Calu3 (cell line): Measurements from ENCODE around the gene SHANK3. TPM values are rescaled to one million over a fixed set of nuclear protein-coding genes. Genes with fewer than 3 reads are reported as not detected.

Source experiments
- Bru-seq: library from RNA; stranded (reverse); fragments of 400-500 nt; gene quantifications from one replicate; lab custom pipeline; 2021; lab: Mats Ljungman, UMichigan
- BruChase-seq, 2 experiments: library from RNA; stranded (reverse); fragments of 400-500 nt; gene quantifications; one replicate each; lab custom pipeline; 2021; lab: Mats Ljungman, UMichigan
- BruUV-seq: library from RNA; stranded (reverse); fragments of 400-500 nt; replicated peaks from 2 replicates; lab custom pipeline; 2021; lab: Mats Ljungman, UMichigan
- CTCF ChIA-PET: fragments of 300-600 bp; sonication (Branson Sonifier 250); formaldehyde crosslinking; loops from one replicate; lab custom pipeline; 2022; ENCODE audit warnings: antibody characterized with exemption; lab: Charles Lee
- DNase-seq: peaks from one replicate; pipeline ENCODE4 v3.0.0; 2022
- H3K27ac Mint-ChIP-seq: one replicate; pipeline ENCODE4 v1.8.0; 2022; ENCODE audit warnings: mixed read lengths; ENCODE audit not compliant: unreplicated experiment
- H3K27me3 Mint-ChIP-seq: one replicate; pipeline ENCODE4 v1.8.0; 2022; ENCODE audit warnings: mixed read lengths; ENCODE audit not compliant: unreplicated experiment
- H3K36me3 Mint-ChIP-seq: one replicate; pipeline ENCODE4 v1.8.0; 2022; ENCODE audit warnings: mild to moderate bottlenecking, moderate library complexity, mixed read lengths; ENCODE audit not compliant: insufficient read depth, unreplicated experiment
- H3K4me1 Mint-ChIP-seq: one replicate; pipeline ENCODE4 v1.8.0; 2022; ENCODE audit warnings: mild to moderate bottlenecking, low read depth, mixed read lengths; ENCODE audit not compliant: unreplicated experiment
- H3K4me3 Mint-ChIP-seq: one replicate; pipeline ENCODE4 v1.8.0; 2022; ENCODE audit warnings: mild to moderate bottlenecking, low read depth, moderate library complexity, mixed read lengths; ENCODE audit not compliant: unreplicated experiment
- H3K9me3 Mint-ChIP-seq: one replicate; pipeline ENCODE4 v1.8.0; 2022; ENCODE audit warnings: low read depth, mixed read lengths; ENCODE audit not compliant: unreplicated experiment
- CTCF ChIP-seq: fragments of 200-600 bp; IDR thresholded peaks from one replicate; pipeline ENCODE4 v1.8.0; 2022; ENCODE audit warnings: antibody characterized with exemption; ENCODE audit not compliant: unreplicated experiment
- intact Hi-C: fragments of 100-400 bp; cut with micrococcal nuclease; formaldehyde crosslinking; loops from one replicate; pipeline ENCODE4 v1.10.0; 2022; ENCODE audit not compliant: unreplicated experiment
- long read RNA-seq: library from polyadenylated mRNA; stranded (forward); transcript quantifications from one replicate; pipeline ENCODE4 v2.0.0, GENCODE V29; 2022
- total RNA-seq: library from RNA; stranded (reverse); gene quantifications from 2 replicates; pipeline ENCODE4 v1.2.3, GENCODE V29; 2022

Gene SHANK3
- 2.1 and 2.5 TPM in 2 replicates for total RNA-seq
- Bru-seq, nascent RNA = percentile 25 among the genes with signal in this experiment
- BruChase-seq, experiment 1, labeled RNA remaining after a 6-hour chase = percentile 32 among the genes with signal in this experiment
- percentile 31 among the genes with signal in this experiment for BruChase-seq, experiment 2, labeled RNA remaining after a 2-hour chase
- long read RNA-seq, partial matches to known transcripts = 0 of 4 reads
- long read RNA-seq, other reads (novel, unspliced or antisense) = 4 of 4 reads

- Mint-ChIP-seq H3K9me3 (no peaks in the 10 kb centered on the region), H3K27ac (no peak within 1 kb of the TSS), H3K36me3 (peaks cover 11% of the 10 kb centered on the region), H3K4me3 (peak within 1 kb of the TSS; percentile 18), H3K4me1 (peaks cover 17% of the 10 kb centered on the region), H3K27me3 (peaks cover 75% of the 10 kb centered on the region)
- BruUV-seq = no TSS peak
- intact Hi-C loops = no loop called here
- CTCF ChIA-PET = interaction anchor here (0.6 kb wide), 1 partner anchor 524 kb away, joined by 3 read pairs; no protein-coding TSS in a partner anchor
- TF ChIP-seq CTCF = no peak
- DNase-seq = no peak
Observed at GRCh38 chr22:50672471-50673230, at the start of gene SHANK3. TSS of gene SHANK3 (plus strand) at chr22:50672823.

GRCh38 chr22:50624347-50625130 lies 48.1 kb upstream of the SHANK3 start:
- DNase-seq = no peak
- Mint-ChIP-seq H3K36me3 (peaks cover 40% of the 10 kb centered on the region), H3K27me3 (peaks cover 4% of the 10 kb centered on the region), H3K4me3 (no peak overlapping the region), H3K27ac (no peak overlapping the region), H3K9me3 (no peaks in the 10 kb centered on the region), H3K4me1 (peaks cover 54% of the 10 kb centered on the region)
- intact Hi-C loops = loop anchor here (5.0 kb wide), 2 partner anchors 42 to 68 kb away; partner anchors contain the start of gene CHKB
- TF ChIP-seq CTCF = no peak
- CTCF ChIA-PET = no interaction called here
- no TSS peak for BruUV-seq

GRCh38 chr22:50625131-50625567 lies 47.5 kb upstream of the SHANK3 start:
- Mint-ChIP-seq H3K4me1 (peaks cover 53% of the 10 kb centered on the region), H3K27me3 (no peaks in the 10 kb centered on the region), H3K27ac (no peak overlapping the region), H3K9me3 (no peaks in the 10 kb centered on the region), H3K4me3 (no peak overlapping the region), H3K36me3 (peaks cover 37% of the 10 kb centered on the region)
- DNase-seq = no peak
- CTCF ChIA-PET = no interaction called here
- BruUV-seq = no TSS peak
- TF ChIP-seq CTCF = no peak
- intact Hi-C loops = no loop called here

- H3K27ac Mint-ChIP-seq = no peak overlapping the region
- peaks cover 50% of the 10 kb centered on the region for H3K4me1 Mint-ChIP-seq
- no peak for DNase-seq
- TF ChIP-seq CTCF = no peak
- BruUV-seq = no TSS peak
- H3K36me3 Mint-ChIP-seq = peaks cover 37% of the 10 kb centered on the region
- H3K9me3 Mint-ChIP-seq = no peaks in the 10 kb centered on the region
- intact Hi-C loops = no loop called here
- H3K4me3 Mint-ChIP-seq = no peak overlapping the region
- no peaks in the 10 kb centered on the region for H3K27me3 Mint-ChIP-seq
- CTCF ChIA-PET = no interaction called here
Observed at GRCh38 chr22:50625568-50626313, 46.9 kb upstream of the SHANK3 start.
